SK-N-MC (cell line): Measurements from ENCODE around the gene ANKS1B.

Experiments
- EZH2 ChIP-seq: fragments of 200-600 bp; sonication (generic); IDR thresholded peaks from one replicate; pipeline ENCODE4 v1.6.1; 2017; ENCODE audit warnings: antibody characterized with exemption
- FOXP2 ChIP-seq: optimal IDR thresholded peaks from 2 replicates; pipeline ENCODE3; 2011; ENCODE audit warnings: mild to moderate bottlenecking, moderate library complexity; ENCODE audit not compliant: insufficient read depth; ENCODE audit errors: extremely low read length, control extremely low read depth
- POLR2AphosphoS5 ChIP-seq: IDR thresholded peaks from 2 replicates; pipeline ENCODE4 v1.6.1; 2012; ENCODE audit warnings: mild to moderate bottlenecking, low read depth, low read length, borderline replicate concordance

DNA sequence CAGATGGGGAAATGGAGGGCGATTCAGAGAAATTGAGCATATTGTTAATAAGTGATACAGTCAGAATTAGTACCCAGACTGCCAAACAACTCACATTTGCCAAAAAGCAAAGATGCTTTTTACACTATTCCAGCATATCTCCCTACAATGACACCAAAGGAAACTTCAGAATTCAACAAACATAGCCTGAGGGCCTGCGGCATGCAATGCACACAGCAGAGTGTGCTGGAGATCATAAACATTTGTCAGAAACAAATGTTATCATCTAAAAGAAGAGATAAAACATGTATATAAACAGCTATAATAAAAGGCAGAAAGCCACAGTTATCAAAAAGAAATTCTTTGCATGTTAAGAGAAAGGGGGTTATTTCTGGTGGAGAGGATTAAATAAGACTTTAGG is 357.3 kb downstream of the ANKS1B start:
- TF ChIP-seq EZH2, result no peak
- TF ChIP-seq POLR2AphosphoS5, result no peak
- no peak for TF ChIP-seq FOXP2
